ENCODE data around the gene MAPK8.

Gene MAPK8

GRCh38 chr10:48447356-48448215 lies 141.1 kb downstream of the MAPK8 start:
- H3K4me3 ChIP-seq (ENCODE audit: low read length), result no peak overlapping the region
- no peak for DNase-seq (ENCODE audit: low read depth)
- no peak for TF ChIP-seq CTCF (conservative IDR thresholded peaks at IDR 0.05; ENCODE audit: low read length)

GRCh38 chr10:48448796-48449195 lies 142.3 kb downstream of the MAPK8 start:
- DNase-seq (ENCODE audit: low read depth), result peak; percentile 53
- no peak for TF ChIP-seq CTCF (conservative IDR thresholded peaks at IDR 0.05; ENCODE audit: low read length)
- H3K4me3 ChIP-seq (ENCODE audit: low read length), result no peak overlapping the region

- no peak for TF ChIP-seq CTCF (conservative IDR thresholded peaks at IDR 0.05; ENCODE audit: low read length)
- no peak overlapping the region for H3K4me3 ChIP-seq (ENCODE audit: low read length)
- no peak for DNase-seq (ENCODE audit: low read depth)
Observed at GRCh38 chr10:48449501-48450232, 143.2 kb downstream of the MAPK8 start.

- TF ChIP-seq CTCF (conservative IDR thresholded peaks at IDR 0.05; ENCODE audit: low read length), result no peak
- DNase-seq (ENCODE audit: low read depth), result no peak
- H3K4me3 ChIP-seq (ENCODE audit: low read length), result no peak overlapping the region
Observed at GRCh38 chr10:48450233-48450740, 143.8 kb downstream of the MAPK8 start.

- TF ChIP-seq CTCF (conservative IDR thresholded peaks at IDR 0.05; ENCODE audit: low read length), result no peak
Observed at GRCh38 chr10:48450741-48451466, 144.4 kb downstream of the MAPK8 start.

GRCh38 chr10:48451969-48452878 lies 145.7 kb downstream of the MAPK8 start:
- H3K4me3 ChIP-seq (ENCODE audit: low read length), result no peak overlapping the region
- TF ChIP-seq CTCF (conservative IDR thresholded peaks at IDR 0.05; ENCODE audit: low read length), result no peak
- DNase-seq (ENCODE audit: low read depth), result no peak

More at GRCh38 chr10:48450741-48451466, 144.4 kb downstream of the MAPK8 start:
- no peak for DNase-seq (ENCODE audit: low read depth)
- H3K4me3 ChIP-seq (ENCODE audit: low read length), result no peak overlapping the region

Data from AG10803 (cell line).